GM12874 (cell line): ENCODE results near the gene CTNNA2.

ENCODE experiments used
- CTCF ChIP-seq: IDR thresholded peaks from 2 replicates; pipeline ENCODE4 v1.5.1; 2011; ENCODE audit warnings: low read depth, mild to moderate bottlenecking, control low read depth, low read length, moderate library complexity; ENCODE audit not compliant: insufficient read depth

The CTNNA2 gene

GRCh38 chr2:80091237-80091636 is 578.4 kb downstream of the CTNNA2 start:
- no peak for TF ChIP-seq CTCF

GRCh38 chr2:80092474-80092873 is 579.6 kb downstream of the CTNNA2 start:
- no peak for TF ChIP-seq CTCF

GRCh38 chr2:80102026-80102425 is 589.2 kb downstream of the CTNNA2 start:
- TF ChIP-seq CTCF = no peak

GRCh38 chr2:80105015-80105640 is 592.3 kb downstream of the CTNNA2 start:
- TF ChIP-seq CTCF = no peak

- no peak for TF ChIP-seq CTCF
Observed at GRCh38 chr2:80111185-80111584, 598.3 kb downstream of the CTNNA2 start.

- TF ChIP-seq CTCF = no peak
Observed at GRCh38 chr2:80112790-80113189, 599.9 kb downstream of the CTNNA2 start.

GRCh38 chr2:80113399-80113798 is 600.5 kb downstream of the CTNNA2 start:
- TF ChIP-seq CTCF = no peak
